ENCODE data around the gene CNTNAP2.

CNTNAP2 gene

DNA sequence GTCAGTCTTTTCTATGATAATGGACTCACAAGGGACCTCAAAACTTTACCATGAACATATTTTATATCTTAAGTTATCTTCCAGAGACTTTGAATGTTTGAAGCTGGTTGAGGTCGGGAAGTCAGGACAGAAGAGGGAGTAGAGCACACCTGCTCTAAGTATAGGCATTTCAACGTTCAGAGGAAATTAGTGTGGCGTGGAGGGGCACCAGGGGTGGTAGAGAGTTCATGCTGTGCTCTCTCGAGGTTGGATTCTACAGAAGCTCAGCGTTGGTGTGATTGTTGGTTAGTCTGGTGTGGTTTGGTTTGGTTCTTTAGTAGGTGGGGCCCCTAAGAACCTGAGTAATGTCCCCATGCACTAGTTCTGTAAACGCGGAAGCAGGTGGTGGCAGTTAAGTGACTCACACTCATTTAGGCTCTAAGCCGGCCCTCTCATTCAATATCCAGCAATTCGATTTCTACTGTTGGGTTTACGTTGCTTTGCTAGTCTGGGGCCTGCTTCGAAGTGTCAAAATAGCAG is 19.8 kb downstream of the CNTNAP2 start:
- TF ChIP-seq, protein P1, sequence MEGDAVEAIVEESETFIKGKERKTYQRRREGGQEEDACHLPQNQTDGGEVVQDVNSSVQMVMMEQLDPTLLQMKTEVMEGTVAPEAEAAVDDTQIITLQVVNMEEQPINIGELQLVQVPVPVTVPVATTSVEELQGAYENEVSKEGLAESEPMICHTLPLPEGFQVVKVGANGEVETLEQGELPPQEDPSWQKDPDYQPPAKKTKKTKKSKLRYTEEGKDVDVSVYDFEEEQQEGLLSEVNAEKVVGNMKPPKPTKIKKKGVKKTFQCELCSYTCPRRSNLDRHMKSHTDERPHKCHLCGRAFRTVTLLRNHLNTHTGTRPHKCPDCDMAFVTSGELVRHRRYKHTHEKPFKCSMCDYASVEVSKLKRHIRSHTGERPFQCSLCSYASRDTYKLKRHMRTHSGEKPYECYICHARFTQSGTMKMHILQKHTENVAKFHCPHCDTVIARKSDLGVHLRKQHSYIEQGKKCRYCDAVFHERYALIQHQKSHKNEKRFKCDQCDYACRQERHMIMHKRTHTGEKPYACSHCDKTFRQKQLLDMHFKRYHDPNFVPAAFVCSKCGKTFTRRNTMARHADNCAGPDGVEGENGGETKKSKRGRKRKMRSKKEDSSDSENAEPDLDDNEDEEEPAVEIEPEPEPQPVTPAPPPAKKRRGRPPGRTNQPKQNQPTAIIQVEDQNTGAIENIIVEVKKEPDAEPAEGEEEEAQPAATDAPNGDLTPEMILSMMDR (IDR thresholded peaks at IDR 0.05; ENCODE audit: low read depth, low read length, missing control alignments), result no peak
- no peak for DNase-seq (ENCODE audit: extremely low read depth, low read depth)
- H3K4me3 ChIP-seq (replicated peaks; ENCODE audit: low read depth, low read length), result no peak overlapping the region

DNA sequence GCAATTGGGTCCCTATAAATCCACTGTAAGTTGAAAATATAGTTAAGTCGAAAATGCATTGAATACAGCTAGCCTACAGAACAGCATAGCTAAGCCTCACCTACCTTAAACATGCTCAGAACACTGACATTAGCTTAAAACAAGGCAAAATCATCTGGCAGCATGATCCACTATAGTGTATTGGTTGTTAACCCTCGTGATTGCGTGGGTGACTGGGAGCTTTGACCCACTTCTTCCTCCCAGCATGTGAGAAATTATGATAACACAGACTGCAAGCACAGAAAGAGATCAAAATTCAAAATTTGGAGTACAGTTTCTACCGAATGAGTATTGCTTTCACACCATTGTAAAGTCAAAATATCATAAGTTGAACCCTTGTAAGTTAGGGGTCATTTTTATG is 22.3 kb downstream of the CNTNAP2 start:
- H3K4me3 ChIP-seq (replicated peaks; ENCODE audit: low read depth, low read length), result no peak overlapping the region
- TF ChIP-seq, protein P1 (IDR thresholded peaks at IDR 0.05; ENCODE audit: low read depth, low read length, missing control alignments), result no peak
- no peak for DNase-seq (ENCODE audit: extremely low read depth, low read depth)

DNA sequence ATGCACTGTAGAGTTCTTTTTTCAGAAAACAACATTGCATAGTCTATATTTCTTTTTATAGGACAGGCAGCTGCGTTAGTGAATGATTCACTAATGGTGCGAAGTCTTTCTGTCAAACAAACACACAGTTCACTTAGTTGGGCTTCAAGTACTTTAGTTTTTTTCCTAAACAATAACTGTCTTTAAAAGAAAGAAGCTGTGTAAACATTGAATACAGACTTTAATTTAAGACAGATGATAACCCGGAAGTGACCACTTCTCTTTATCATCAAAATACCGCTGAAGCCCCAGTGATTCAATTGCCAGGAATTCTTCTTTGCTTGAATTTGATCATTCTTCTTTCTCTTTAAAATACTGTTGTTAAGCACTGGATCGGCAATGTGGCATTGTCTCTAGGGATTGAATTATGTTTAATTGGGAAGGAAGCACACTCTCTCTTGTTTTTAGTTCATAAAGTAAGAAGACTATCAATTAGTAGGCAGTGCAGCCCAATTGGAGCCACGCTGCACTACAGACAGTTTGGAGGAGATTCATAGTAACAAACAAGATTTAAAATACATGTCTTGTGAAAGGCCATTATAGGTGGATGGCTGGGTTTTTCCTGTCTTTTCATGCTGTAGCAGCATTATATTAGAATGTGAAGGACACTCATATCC is 30.4 kb downstream of the CNTNAP2 start:
- H3K4me3 ChIP-seq (replicated peaks; ENCODE audit: low read depth, low read length), result no peak overlapping the region
- TF ChIP-seq, protein P1 (IDR thresholded peaks at IDR 0.05; ENCODE audit: low read depth, low read length, missing control alignments), result no peak
- DNase-seq (ENCODE audit: extremely low read depth, low read depth), result peak; percentile 3

DNA sequence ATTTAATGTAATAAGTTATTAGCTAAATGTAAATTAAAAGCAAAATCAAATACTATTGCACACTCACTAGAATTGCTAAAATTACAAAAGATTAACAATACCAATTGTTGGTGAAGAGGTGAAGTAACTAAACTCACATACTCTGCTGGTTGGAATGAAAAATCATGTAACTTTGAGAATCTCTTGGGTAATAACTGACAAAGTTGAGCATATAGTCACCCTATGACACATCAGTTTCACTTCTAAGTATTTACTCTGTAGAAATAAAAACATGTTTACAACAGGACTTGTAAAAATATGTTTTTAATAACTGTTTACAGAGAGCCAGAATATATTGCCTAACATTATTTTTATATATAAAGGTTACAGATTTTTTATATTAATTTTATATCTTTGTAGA is 33.6 kb downstream of the CNTNAP2 start:
- no peak overlapping the region for H3K4me3 ChIP-seq (replicated peaks; ENCODE audit: low read depth, low read length)
- TF ChIP-seq, protein P1 (IDR thresholded peaks at IDR 0.05; ENCODE audit: low read depth, low read length, missing control alignments), result no peak
- DNase-seq (ENCODE audit: extremely low read depth, low read depth), result no peak

DNA sequence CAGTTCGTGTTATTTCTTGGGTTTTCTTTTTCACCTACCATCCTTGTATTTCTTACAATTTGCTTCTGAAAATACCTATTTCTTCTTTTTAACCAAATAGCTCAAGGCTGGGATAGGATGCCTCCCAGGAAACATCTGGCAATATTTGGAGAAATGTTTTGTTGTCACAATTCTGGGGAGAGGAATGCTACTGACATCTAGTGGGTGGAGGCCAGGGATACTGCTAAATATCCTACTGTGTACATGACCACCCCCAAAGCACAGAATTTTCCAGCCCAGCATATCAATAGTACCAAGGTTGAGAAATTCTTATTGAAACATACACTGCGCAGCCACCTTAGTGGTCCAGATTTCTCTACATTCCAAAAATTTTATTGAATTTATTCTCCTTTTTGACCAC is 55.5 kb downstream of the CNTNAP2 start:
- DNase-seq (ENCODE audit: extremely low read depth, low read depth), result no peak
- TF ChIP-seq, protein P1 (IDR thresholded peaks at IDR 0.05; ENCODE audit: low read depth, low read length, missing control alignments), result no peak
- H3K4me3 ChIP-seq (replicated peaks; ENCODE audit: low read depth, low read length), result no peak overlapping the region

DNA sequence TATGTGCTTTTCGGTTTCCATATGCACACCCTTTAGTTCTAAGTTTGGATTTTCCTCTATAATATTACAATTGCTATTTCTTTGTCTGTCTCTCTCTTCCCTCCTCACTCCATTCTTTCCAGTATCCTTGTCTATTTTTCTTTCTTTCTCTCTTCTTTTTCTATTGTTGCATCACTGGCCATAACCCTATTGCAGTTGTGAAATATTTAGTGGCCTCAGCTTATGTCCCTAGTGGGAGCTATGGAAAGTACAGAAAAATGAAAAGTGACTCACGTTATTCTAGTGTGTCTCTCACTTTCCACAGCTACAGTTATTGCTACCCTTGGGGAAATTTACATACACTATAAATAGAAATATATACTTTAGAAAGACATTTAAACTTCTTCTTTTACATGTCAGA is 59.1 kb downstream of the CNTNAP2 start:
- no peak for DNase-seq (ENCODE audit: extremely low read depth, low read depth)

More for the DNA sequence above, 59.1 kb downstream of the CNTNAP2 start:
- TF ChIP-seq, protein P1 (IDR thresholded peaks at IDR 0.05; ENCODE audit: low read depth, low read length, missing control alignments), result no peak
- no peak overlapping the region for H3K4me3 ChIP-seq (replicated peaks; ENCODE audit: low read depth, low read length)
